ENCODE results near the gene MTSS2.

The MTSS2 gene

GRCh38 chr16:70724146-70725023 is 38.5 kb upstream of the MTSS2 start:
- no peak overlapping the region for H2AFZ ChIP-seq (ENCODE audit: low read depth, low read length)
- peaks cover 8% of the 10 kb centered on the region for H3K9me3 ChIP-seq (ENCODE audit: low read length)
- no peaks in the 10 kb centered on the region for H3K27me3 ChIP-seq (ENCODE audit: insufficient read depth, low read length)
- no peak overlapping the region for H3K4me3 ChIP-seq (ENCODE audit: low read length)
- peaks cover 14% of the 10 kb centered on the region for H3K36me3 ChIP-seq (ENCODE audit: insufficient read depth, low read length)
- peaks cover 19% of the 10 kb centered on the region for H3K4me1 ChIP-seq (ENCODE audit: insufficient read depth, low read length)

DNA sequence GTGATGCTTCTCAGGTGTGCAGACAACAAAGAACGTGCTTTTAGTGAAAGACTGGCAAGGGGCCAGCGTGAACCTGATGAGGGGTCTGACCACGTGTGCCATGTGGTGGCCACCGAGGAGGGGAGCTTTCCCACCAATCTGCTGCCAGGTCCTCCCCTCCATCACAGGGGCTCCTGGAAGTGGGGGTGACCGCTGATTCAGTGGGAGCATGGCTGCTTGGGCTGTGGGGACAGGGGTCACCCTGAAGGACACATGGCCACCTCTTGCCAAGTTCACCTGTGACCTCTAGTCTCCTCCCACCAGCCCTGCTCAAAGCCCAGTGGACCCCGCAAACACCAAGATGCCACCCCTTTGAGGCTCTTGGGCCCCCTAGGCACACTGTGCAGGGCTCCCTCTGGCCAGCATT is 37.9 kb upstream of the MTSS2 start:
- Histone ChIP-seq H3K27me3 (ENCODE audit: insufficient read depth, low read length) (no peaks in the 10 kb centered on the region), H2AFZ (ENCODE audit: low read depth, low read length) (no peak overlapping the region), H3K9me3 (ENCODE audit: low read length) (peaks cover 9% of the 10 kb centered on the region), H3K36me3 (ENCODE audit: insufficient read depth, low read length) (peaks cover 12% of the 10 kb centered on the region), H3K4me1 (ENCODE audit: insufficient read depth, low read length) (peaks cover 19% of the 10 kb centered on the region), H3K4me3 (ENCODE audit: low read length) (no peak overlapping the region)

- H3K36me3 ChIP-seq (ENCODE audit: insufficient read depth, low read length): peaks cover 7% of the 10 kb centered on the region
- H3K4me1 ChIP-seq (ENCODE audit: insufficient read depth, low read length): peaks cover 13% of the 10 kb centered on the region
- H3K27me3 ChIP-seq (ENCODE audit: insufficient read depth, low read length): no peaks in the 10 kb centered on the region
- no peak overlapping the region for H3K4me3 ChIP-seq (ENCODE audit: low read length)
- H2AFZ ChIP-seq (ENCODE audit: low read depth, low read length): no peak overlapping the region
- peaks cover 11% of the 10 kb centered on the region for H3K9me3 ChIP-seq (ENCODE audit: low read length)
Observed at GRCh38 chr16:70721202-70721963, 35.5 kb upstream of the MTSS2 start.

- peaks cover 7% of the 10 kb centered on the region for H3K36me3 ChIP-seq (ENCODE audit: insufficient read depth, low read length)
- no peak overlapping the region for H3K4me3 ChIP-seq (ENCODE audit: low read length)
- H3K27me3 ChIP-seq (ENCODE audit: insufficient read depth, low read length): no peaks in the 10 kb centered on the region
- peaks cover 11% of the 10 kb centered on the region for H3K9me3 ChIP-seq (ENCODE audit: low read length)
- peaks cover 9% of the 10 kb centered on the region for H3K4me1 ChIP-seq (ENCODE audit: insufficient read depth, low read length)
- no peak overlapping the region for H2AFZ ChIP-seq (ENCODE audit: low read depth, low read length)
Observed at GRCh38 chr16:70720425-70721201, 34.8 kb upstream of the MTSS2 start.

DNA sequence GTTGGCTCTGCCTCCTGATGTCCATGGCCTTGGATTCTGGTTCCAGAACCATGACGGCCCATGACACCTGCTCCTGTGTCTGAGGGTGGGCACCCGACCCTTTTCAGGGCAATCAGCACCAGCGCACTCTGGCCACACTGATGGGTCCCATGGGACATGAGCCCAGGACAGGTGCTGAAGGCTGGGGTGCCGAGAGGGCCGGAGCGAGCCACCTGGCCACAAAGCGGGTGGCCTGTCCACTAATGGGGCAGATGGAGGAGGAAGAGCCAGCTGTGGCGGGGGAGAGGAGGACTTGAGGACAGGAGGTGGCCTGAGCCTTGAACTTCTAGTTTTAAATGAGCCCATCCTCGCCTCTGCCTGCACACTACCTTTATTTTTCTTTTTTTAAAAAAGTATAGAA is 31.2 kb upstream of the MTSS2 start:
- no peaks in the 10 kb centered on the region for H3K27me3 ChIP-seq (ENCODE audit: insufficient read depth, low read length)
- peaks cover 18% of the 10 kb centered on the region for H3K4me1 ChIP-seq (ENCODE audit: insufficient read depth, low read length)
- H3K4me3 ChIP-seq (ENCODE audit: low read length): no peak overlapping the region
- H2AFZ ChIP-seq (ENCODE audit: low read depth, low read length): no peak overlapping the region
- peaks cover 11% of the 10 kb centered on the region for H3K9me3 ChIP-seq (ENCODE audit: low read length)
- peaks cover 7% of the 10 kb centered on the region for H3K36me3 ChIP-seq (ENCODE audit: insufficient read depth, low read length)

DNA sequence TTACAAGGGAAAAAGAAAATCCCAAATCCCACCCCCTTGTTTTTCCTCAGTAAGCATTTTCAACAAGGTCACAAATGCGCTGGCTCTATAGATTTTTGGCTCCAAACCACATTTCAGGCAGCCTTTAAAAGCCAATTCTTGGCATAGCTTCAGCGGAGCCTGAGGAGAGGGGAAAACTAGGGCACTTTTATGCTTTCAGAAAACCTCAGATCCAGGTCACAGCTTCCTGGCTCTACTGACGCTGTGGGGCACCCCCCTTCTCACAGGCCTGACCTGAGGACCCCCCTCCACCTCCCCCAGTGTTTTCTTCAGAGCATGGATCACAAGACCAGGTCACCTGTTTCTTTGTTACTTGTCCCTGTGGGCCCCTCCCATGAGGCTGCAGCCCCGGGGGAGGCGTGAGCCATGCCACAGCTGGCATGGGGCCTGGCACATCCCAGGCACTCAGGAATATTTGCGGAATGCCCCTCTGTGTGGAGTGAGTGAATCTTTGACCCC is 30.1 kb upstream of the MTSS2 start:
- Histone ChIP-seq H3K4me1 (ENCODE audit: insufficient read depth, low read length) (peaks cover 19% of the 10 kb centered on the region), H2AFZ (ENCODE audit: low read depth, low read length) (no peak overlapping the region), H3K4me3 (ENCODE audit: low read length) (no peak overlapping the region)

DNA sequence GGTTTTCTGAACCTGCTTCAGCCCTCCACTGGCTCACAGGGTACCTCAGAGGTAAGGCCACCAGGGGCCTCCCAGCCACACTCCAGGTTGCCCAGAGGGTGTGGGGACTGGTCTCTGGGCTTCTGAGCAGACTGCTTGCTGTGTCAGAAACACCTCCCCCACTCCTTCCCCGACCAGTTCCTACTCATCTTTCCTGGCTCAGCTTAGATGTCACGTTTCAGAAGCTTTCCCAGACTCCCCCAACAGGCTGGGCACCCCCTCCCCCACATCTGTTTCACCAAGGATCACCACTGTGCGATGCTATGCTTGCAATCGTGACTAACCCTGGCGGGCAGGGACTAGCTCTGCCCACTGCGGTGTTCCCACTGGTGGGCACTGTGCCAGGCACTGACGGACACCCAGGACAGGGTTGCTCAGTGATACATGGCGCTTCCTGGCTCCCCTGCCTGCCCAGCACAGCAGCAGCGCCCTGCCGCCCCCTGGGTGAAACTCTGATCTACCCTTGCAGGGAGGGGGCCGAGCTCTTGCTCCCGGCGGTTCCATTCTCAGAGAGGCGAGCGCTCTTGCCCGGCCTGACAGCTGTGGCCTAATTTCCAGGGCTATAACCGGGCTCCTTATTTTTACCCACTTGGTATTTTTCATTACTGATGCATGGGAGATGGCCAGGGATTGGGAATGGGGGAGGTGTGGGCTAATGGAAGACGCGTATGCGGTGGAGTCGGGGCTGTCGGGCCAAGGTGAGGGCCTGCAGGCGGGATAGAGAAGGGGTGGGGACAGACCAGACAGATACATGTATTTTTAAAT is 29.4 kb upstream of the MTSS2 start:
- H2AFZ ChIP-seq (ENCODE audit: low read depth, low read length): no peak overlapping the region
- peaks cover 19% of the 10 kb centered on the region for H3K4me1 ChIP-seq (ENCODE audit: insufficient read depth, low read length)
- H3K9me3 ChIP-seq (ENCODE audit: low read length): peaks cover 8% of the 10 kb centered on the region
- peaks cover 5% of the 10 kb centered on the region for H3K36me3 ChIP-seq (ENCODE audit: insufficient read depth, low read length)
- no peaks in the 10 kb centered on the region for H3K27me3 ChIP-seq (ENCODE audit: insufficient read depth, low read length)
- no peak overlapping the region for H3K4me3 ChIP-seq (ENCODE audit: low read length)

More for the DNA sequence above, 30.1 kb upstream of the MTSS2 start:
- Histone ChIP-seq H3K9me3 (ENCODE audit: low read length) (peaks cover 9% of the 10 kb centered on the region), H3K36me3 (ENCODE audit: insufficient read depth, low read length) (peaks cover 7% of the 10 kb centered on the region), H3K27me3 (ENCODE audit: insufficient read depth, low read length) (no peaks in the 10 kb centered on the region)

- peaks cover 19% of the 10 kb centered on the region for H3K4me1 ChIP-seq (ENCODE audit: insufficient read depth, low read length)
- H3K4me3 ChIP-seq (ENCODE audit: low read length): no peak overlapping the region
- no peak overlapping the region for H2AFZ ChIP-seq (ENCODE audit: low read depth, low read length)
Observed at GRCh38 chr16:70714581-70715054, 28.8 kb upstream of the MTSS2 start.

GRCh38 chr16:70713824-70714223 is 28.0 kb upstream of the MTSS2 start:
- H3K36me3 ChIP-seq (ENCODE audit: insufficient read depth, low read length): peaks cover 1% of the 10 kb centered on the region
- H3K9me3 ChIP-seq (ENCODE audit: low read length): peaks cover 3% of the 10 kb centered on the region
- no peak overlapping the region for H3K4me3 ChIP-seq (ENCODE audit: low read length)
- no peak overlapping the region for H2AFZ ChIP-seq (ENCODE audit: low read depth, low read length)
- no peaks in the 10 kb centered on the region for H3K27me3 ChIP-seq (ENCODE audit: insufficient read depth, low read length)
- H3K4me1 ChIP-seq (ENCODE audit: insufficient read depth, low read length): peaks cover 20% of the 10 kb centered on the region

More at GRCh38 chr16:70714581-70715054, 28.8 kb upstream of the MTSS2 start:
- H3K36me3 ChIP-seq (ENCODE audit: insufficient read depth, low read length): no peaks in the 10 kb centered on the region
- no peaks in the 10 kb centered on the region for H3K27me3 ChIP-seq (ENCODE audit: insufficient read depth, low read length)
- H3K9me3 ChIP-seq (ENCODE audit: low read length): peaks cover 4% of the 10 kb centered on the region

- H2AFZ ChIP-seq (ENCODE audit: low read depth, low read length): no peak overlapping the region
- H3K9me3 ChIP-seq (ENCODE audit: low read length): no peaks in the 10 kb centered on the region
- H3K4me1 ChIP-seq (ENCODE audit: insufficient read depth, low read length): peaks cover 25% of the 10 kb centered on the region
- peaks cover 4% of the 10 kb centered on the region for H3K36me3 ChIP-seq (ENCODE audit: insufficient read depth, low read length)
- H3K27me3 ChIP-seq (ENCODE audit: insufficient read depth, low read length): no peaks in the 10 kb centered on the region
- H3K4me3 ChIP-seq (ENCODE audit: low read length): no peak overlapping the region
Observed at GRCh38 chr16:70713342-70713741, 27.5 kb upstream of the MTSS2 start.

DNA sequence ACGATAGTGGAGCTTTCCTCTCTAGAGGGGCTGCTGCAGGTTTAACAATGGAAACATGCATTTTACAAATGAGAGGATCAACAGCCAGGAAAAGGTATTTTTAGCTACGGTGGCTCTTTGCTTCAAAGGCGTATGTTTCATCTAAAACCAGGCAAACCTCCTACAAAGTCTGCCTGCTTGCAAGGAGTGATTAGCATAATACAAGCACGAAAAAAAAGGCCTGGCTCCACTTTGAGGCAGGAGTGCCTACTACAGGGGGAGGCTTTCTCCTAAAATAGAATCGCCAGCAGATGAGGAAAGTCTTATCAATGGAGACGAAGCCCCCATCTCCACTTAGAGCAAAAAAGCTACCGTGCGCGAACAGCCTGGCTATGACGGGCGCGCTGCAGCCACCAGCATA is 27.1 kb upstream of the MTSS2 start:
- Histone ChIP-seq H3K4me3 (ENCODE audit: low read length) (no peak overlapping the region), H3K27me3 (ENCODE audit: insufficient read depth, low read length) (no peaks in the 10 kb centered on the region), H3K4me1 (ENCODE audit: insufficient read depth, low read length) (peaks cover 26% of the 10 kb centered on the region), H3K9me3 (ENCODE audit: low read length) (no peaks in the 10 kb centered on the region), H3K36me3 (ENCODE audit: insufficient read depth, low read length) (peaks cover 4% of the 10 kb centered on the region), H2AFZ (ENCODE audit: low read depth, low read length) (no peak overlapping the region)

GRCh38 chr16:70712359-70712758 is 26.5 kb upstream of the MTSS2 start:
- Histone ChIP-seq H3K9me3 (ENCODE audit: low read length) (no peaks in the 10 kb centered on the region), H3K27me3 (ENCODE audit: insufficient read depth, low read length) (no peaks in the 10 kb centered on the region), H3K4me1 (ENCODE audit: insufficient read depth, low read length) (peaks cover 27% of the 10 kb centered on the region), H3K36me3 (ENCODE audit: insufficient read depth, low read length) (peaks cover 4% of the 10 kb centered on the region), H3K4me3 (ENCODE audit: low read length) (no peak overlapping the region), H2AFZ (ENCODE audit: low read depth, low read length) (no peak overlapping the region)
